Measurements from ENCODE around the gene TEN1.

DNA sequence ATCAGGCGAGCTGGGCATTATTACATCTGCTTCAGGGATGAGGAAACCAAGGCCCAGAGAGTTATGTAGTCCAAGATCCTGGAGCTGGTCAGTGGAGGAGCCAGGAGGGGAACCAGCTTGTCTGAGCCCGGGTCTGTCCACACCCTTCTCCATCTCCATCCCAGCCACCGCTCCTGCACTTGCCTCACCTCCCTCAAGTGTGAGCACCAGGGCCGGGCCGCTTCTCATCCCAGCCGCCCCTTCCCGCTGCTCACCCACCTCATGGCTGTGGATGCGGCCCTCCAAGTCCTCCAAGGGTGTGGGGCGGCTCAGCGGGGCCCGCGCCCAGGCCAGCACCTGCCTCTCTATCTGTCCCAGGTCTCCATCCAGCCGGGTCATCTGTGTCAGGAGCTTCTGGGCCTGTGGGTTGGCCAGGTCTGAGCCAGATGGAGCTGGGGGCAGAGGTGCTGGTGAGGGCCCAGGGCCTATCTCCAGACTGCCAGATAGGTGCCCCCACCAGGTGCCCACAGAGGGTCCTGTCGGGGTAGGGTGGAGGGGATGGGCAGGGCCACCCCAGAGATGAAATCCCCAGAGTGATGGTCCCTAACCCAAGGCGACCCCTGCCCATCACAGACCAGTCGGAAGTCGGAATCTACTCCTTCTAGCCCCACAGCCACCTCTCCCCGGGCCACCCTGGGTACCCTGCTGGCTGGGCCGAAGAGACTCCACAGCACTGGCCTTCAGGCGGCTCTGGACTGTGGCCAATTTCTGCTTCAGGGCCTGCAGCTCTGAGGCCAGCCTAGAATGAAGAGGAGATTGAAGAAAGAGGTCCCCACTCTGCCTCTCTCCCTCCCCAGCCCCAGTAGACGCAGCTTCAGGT, 38.7 kb downstream of the TEN1 start:
- no peak for TF ChIP-seq YY1 (IDR thresholded peaks at IDR 0.05; ENCODE audit: insufficient read depth, insufficient read length)
- no peak for TF ChIP-seq ZNF274 (IDR thresholded peaks at IDR 0.05; ENCODE audit: low read depth, low read length)
